ENCODE results near the gene RRM1.
"Not testable (repeated sequence)": the region's sequence is repeated elsewhere in the genome, so short reads cannot be mapped to it uniquely, and the experiment has no call there.

The RRM1 gene

DNA sequence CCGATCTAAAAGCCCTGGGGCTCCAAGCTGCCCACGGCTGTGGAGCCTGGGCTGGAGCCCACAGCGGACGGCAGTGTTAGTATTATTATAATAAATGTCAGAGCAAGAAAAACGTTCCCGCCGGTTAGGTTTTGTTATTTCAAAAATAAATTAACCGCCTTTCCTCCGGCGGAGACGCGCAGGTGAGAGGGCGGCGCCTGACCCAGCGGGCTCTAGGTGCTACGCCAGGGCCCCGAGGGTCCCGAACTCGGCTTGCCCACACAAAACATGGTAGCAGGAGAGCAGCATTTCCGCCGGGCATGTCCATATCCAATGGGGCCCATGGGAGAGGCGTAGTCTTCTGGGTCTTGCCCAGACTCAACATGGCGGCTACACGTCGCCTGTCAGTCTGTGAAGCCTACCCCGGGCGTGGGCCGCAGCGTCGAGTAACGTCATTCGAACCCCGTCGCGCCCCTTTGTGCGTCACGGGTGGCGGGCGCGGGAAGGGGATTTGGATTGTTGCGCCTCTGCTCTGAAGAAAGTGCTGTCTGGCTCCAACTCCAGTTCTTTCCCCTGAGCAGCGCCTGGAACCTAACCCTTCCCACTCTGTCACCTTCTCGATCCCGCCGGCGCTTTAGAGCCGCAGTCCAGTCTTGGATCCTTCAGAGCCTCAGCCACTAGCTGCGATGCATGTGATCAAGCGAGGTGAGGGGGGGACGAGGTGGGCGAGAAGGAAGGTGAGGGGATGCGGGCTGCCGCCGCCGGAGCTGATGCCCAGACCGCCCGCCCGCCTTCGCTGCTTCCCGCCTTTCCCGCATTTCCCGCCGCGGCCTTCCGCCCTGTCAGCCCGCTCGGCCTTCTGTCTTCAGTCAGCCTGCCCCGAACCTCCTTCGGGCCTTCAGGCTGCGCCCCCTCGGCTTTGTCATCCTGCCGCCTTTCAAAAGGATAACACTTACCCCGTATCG is at the start of gene RRM1:
Gene RRM1, plus strand, starts transcription at position 452 of the 944 bp plus-strand sequence. Its CDS starts 214 bp downstream, at position 666.
- DNase-seq (ENCODE audit: low read depth) = peak; percentile 96

DNA sequence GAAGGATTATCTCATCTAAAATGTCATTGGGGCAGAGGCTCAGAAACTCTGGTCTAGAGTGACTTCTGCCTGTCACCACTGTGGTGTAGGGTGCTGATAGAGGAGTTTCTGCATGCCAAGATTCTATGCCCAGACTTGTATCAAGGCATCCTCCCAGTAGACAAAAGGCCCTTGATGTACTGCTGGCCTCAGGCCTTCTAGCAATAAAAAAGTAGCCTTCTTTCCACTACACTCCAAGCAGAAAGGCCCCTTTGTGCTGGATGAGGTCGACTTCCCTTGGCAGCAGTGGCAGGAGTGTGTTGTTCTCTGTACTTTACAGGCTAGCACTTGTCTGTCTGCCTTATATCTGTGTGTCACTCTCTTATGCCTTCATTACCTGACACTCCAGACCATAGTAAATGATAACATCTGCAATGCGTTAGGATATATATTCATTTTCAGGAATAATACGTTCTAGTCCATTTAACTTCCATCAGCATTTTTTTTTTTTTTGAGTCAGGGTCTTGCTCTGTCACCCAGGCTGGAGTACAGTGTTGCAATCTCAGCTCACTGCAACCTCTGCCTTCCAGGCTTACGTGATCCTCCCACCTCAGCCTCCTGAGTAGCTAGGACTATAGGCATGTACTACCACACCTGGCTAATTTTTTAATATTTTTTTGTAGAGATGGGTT is 49.5 kb upstream of the RRM1 start:
- no peak for DNase-seq (ENCODE audit: low read depth)

DNA sequence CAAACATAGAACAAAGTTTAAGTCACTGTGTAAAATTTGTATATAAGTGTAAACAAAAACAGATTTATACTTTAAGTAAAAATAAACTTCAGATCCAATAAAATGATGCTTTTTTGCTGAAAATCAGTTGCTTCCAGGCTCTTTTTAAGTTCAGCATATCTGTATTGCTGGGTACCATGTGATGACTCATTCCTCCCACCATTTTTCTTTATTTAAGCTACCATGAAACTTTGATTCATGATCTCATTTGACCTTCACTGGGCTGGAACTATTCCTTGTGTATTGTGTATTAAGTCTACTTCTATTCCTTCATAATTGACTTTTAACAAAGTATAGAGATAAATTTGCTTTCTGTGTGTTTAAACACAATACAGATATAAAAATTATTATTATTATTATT is 46.3 kb upstream of the RRM1 start:
- DNase-seq (ENCODE audit: low read depth) = no peak

DNA sequence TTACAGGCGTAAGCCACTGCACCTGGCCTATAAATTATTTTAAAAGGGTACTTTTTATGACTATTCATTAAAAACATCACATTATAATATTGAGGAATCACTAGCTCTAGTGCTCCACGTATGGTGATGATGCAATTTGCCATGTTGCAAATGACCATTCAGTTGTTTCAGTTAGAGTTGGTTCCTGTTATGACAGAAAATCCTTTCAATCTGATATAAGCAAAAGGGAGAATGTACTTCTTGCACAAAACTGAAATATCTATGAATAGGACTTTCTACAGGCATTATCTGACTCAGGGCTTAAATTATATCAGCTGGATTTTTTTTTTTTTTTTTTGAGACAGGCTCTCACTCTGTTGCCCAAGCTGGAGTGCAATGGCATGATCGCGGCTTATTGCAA is 45.6 kb upstream of the RRM1 start:
- DNase-seq (ENCODE audit: low read depth) = no peak

DNA sequence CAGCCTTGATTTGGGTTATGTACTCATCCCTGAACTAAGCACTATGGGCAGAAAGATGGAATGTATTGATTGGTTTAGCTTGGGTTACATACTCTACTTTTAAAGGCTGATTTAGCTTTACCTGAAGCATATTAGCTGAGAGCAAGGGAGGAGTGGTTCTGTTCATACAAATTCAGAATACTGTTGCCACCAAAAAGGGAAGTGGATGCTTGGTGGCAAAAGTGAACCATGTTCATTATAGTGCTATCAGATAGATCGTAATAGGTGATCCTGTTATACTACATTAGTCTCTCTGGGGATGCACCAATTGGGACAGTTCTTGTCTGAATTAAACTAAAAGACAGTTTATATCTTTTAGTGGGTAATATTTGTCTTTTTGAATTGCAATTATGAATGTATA is 44.5 kb upstream of the RRM1 start:
- DNase-seq (ENCODE audit: low read depth) = no peak

DNA sequence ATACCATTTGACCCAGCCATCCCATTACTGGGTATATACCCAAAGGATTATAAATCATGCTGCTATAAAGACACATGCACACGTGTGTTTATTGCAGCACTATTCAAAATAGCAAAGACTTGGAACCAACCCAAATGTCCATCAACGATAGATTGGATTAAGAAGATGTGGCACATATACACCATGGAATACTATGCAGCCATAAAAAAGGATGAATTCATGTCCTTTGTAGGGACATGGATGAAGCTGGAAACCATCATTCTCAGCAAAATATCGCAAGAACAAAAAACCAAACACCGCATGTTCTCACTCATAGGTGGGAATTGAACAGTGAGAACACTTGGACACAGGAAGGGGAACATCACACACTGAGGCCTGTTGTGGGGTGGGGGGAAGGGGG is 41.4 kb upstream of the RRM1 start:
- not testable (repeated sequence) for DNase-seq (ENCODE audit: low read depth)

DNA sequence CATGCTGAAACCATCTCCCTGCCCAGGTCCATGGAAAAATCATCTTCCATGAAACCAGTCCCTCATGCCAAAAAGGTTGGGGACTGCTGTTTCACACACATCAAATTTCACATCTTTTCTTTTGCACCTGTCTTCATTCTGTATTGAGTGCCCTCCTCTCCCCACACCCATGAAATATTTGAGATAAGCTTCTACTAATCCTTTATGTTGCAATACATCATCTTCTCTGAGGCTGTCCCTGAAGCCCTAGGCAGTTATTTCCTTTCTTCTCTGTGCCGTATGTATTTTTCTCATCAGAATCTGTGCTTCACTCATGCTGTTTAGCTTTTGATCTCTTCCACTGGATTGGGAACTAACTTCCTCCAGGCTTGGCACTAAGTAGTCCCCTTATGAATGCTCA is 40.0 kb upstream of the RRM1 start:
- no peak for DNase-seq (ENCODE audit: low read depth)

DNA sequence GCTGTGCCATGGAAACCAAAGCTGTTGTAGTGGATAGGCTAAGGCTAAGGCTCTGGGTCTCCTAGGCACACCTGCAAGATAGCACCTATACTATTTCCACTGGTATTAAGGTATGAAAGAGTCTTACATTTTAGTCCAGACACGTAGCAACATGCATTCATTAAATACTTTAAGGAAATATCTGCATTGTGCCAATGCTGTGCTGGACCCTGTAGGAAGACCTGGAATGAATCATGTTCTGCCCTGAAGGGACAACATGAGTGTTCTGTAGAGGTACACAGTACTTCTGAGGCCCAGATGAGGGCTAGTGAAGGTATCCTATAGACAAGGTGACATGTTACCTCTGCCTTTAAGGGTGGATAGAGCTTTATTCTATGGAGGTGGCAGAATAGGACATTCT is 35.2 kb upstream of the RRM1 start:
- no peak for DNase-seq (ENCODE audit: low read depth)

DNA sequence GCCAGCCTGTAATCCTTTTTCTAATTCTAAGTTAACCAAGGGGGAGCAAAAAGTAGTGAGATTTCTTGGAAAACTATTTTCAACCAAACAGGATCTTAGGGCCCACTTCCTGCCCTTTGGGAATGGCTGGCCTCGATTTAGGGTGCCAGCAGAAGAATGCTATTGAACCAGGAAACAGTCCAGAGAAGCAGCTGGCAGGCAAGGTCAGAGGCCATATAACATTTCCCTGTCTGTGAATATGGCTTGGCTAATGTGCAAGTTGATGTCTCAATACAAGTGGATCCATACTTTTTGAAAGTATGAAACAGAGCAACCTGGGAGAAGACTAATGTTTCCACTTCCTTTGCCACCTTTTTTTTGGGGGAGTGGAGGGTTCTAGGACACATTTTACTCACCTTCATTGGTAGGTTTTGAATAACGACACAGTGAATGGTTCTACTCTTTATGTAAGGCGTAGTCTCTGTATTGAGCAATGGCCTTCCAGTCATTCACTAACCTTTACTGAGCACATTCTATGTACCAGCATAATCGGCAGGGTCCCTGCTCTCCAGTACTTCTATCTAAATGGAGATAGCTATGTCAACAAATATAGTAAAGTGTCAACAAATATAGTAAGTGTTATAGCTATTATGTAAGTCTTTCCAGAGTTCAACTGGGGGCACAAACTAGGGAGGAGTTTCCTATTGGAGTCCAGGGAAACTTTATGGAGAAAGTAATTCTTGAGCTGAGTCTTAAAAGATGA is 34.2 kb upstream of the RRM1 start:
- DNase-seq (ENCODE audit: low read depth) = no peak

DNA sequence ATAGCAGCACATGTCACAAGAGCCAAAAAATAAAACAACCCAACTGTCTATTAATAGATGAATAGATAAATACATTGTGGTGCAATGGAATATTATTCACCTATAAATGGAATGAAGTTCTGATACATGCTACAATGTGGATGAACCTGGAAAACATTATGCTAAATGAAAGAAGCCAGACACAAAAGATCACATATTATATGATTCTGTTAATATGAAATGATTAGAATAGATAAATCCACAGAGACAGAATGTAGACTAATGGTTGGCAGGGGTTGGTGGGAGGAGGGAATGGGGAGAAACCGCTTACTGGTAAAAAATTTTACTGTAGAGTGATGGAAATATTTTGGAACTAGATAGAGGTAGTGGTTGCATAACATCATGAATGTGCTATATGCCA is 32.9 kb upstream of the RRM1 start:
- no peak for DNase-seq (ENCODE audit: low read depth)

DNA sequence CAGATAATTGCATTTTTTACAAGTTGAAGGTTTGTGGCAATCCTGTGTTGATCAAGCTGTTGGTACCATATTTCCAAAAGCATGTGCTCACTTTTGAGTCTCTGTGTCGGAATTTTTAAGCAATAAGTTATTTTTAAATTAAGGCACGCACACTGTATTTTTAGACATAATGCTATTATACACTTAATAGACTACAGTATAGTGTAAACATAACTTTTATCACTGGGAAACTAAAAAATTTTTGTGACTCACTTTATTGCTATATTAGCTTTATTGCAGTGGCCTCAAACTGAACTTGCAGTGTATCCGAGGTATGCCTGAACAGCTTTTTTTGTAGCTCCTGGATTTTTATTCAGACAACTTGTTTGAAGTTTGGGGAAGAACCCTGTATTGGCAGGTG is 31.3 kb upstream of the RRM1 start:
- DNase-seq (ENCODE audit: low read depth) = no peak

DNA sequence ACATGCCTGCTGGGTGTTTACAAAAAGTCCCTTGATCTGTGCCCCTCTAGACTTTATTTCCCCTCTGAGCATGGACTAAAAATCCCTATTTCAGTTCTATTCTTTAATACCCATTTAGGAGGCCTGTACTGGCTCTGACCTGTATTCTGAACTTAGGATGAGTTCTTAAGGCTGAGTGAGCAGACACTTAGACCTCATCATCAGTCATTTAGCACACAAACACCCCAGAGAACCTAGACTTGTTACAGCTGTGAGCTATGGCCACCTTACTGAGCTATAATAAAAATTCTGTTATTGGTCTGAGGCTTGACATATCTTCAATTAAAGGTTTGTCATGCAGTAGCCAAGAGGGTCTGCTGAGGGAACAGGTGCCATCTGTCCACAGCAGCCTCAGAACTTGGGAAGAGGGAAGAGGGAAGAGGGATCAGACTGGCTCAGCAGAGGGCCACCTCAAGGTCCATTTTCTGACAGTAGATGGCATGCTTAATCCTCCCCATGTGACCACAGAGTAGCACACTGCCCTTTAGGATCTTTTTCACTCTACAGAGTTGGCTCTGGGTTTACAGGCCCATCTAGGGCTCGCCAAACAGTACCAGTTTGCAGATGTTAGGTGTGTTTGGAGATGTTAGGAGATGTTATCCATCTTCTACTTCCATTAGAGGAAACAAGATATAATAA is 30.2 kb upstream of the RRM1 start:
- DNase-seq (ENCODE audit: low read depth) = no peak

DNA sequence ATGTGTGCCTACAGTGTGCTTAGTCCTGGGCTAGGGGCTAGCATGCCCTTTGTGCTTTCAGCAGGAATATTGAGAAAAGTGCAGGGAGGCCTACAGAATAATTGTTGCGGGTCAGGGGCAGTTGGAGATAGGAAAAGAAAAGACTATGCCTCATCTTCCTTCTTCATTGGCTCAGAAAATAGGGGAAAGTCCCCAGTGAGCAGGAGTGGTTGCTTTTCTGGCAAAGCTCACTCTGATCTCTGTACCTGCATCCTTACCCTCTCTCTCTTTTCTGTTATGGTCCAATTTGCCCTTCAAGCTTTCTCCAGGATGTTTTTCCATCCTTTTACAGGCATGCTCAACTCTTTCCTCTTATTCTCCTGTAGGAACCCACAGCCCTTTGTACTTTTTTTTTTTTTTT is 29.5 kb upstream of the RRM1 start:
- no peak for DNase-seq (ENCODE audit: low read depth)

DNA sequence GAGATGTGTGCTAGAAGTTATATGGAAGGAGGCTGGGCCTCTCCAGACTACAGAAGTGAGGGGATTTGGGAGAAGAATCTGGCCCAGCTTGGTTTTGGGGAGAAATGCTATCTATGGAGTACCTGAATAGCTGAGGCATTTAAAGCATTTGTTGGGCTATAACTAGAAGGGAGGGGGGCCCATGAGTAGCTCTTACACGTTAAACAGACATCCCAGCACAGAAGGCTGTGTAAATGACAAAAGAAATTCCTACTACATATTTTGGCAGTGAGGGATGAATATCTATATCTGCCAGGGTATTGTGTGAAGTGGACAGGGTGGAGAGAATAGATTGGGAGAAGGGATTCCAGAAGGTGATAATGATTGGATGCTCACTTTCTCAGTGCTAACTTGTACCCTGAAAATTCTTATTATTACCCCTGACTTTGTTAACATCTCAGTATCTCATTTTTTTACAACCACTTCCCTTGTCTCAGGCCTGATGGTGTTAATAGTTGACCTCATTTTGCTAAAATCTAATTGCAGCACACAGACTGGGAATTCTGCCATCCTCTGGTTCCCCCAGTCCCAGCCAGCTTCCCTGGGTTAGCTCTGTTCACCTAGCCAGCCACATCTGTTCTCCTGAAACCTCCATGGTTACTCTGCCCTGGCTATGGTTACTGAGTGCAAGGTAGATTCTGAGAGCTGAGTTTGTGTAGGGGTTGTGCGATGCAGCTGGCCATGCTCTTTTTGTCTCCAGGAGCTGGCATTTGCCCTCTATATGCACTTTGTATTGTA is 28.8 kb upstream of the RRM1 start:
- no peak for DNase-seq (ENCODE audit: low read depth)

DNA sequence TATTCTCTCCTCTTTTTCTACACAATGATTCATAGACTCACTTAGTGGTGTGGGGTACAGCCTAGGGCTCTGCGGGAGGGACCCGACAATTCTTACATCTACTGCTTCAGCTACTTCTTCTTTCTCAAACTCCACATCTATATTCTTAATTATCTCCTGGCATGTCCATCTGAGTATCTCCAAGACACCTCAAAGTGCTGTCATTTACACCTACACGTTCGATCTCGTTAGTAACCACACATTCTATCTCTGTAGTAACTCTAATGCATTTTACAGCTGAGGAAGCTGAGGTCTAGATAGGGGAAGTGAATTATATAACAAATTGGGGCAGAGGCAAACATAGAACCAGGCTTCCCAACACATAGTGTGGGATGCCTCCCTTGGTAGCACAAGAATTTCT is 27.7 kb upstream of the RRM1 start:
- DNase-seq (ENCODE audit: low read depth) = no peak

DNA sequence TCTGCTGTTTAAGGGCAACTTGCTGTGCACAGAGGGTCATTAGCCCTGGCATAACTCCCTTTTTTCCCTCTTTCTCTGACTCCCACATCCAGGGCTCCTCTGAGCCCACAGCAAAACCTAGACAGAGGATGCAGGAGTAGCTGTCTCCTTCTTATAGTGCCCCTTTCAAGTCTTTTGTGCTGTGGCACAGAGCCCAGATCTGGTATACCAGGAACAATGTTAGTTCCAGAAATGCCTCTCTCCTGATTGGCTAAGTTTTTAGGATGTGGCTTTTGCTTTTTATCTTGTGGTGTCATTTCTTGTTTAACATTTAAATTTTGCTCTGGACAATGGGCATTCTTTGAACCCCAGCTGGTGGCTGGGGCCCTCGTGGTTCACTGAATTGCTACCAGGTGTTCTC is 25.6 kb upstream of the RRM1 start:
- DNase-seq (ENCODE audit: low read depth) = no peak

DNA sequence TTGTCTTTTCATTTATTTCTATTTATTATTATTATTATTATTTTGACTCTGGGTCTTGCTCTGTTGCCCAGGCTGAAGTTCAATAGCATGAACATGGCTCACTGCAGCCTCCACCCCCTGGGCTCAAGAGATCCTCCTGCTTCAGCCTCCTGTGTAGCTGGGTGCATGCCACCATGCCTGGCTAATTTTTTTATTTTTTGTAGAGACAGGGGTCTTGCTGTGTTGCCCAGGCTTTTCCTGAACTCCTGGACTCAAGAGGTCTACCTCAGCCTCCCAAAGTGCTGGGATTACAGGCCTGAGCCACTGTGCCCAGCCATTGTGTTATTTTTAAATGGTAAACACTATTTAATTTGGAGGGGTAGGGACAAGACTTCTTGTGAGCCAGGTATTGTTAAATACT is 23.3 kb upstream of the RRM1 start:
- DNase-seq (ENCODE audit: low read depth) = no peak

DNA sequence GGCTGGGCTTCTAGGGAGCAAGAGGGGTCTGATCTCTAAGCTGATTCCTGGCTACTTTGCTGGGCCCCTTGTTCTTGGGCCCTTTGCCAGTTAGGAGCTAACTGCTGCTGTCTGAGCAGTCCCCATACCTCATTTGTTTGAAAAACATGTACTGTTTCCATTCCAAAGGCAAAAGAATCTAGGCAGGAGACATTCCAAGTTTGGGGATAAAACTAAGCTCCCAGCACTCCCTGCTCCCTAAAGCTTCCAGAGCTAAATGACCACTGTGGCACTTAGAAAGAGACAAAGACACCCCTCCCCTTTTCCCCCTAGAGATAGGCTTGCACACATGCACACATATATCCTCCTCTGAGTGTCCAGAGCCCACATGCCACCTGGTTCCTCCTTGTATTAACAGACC is 22.7 kb upstream of the RRM1 start:
- DNase-seq (ENCODE audit: low read depth) = no peak

DNA sequence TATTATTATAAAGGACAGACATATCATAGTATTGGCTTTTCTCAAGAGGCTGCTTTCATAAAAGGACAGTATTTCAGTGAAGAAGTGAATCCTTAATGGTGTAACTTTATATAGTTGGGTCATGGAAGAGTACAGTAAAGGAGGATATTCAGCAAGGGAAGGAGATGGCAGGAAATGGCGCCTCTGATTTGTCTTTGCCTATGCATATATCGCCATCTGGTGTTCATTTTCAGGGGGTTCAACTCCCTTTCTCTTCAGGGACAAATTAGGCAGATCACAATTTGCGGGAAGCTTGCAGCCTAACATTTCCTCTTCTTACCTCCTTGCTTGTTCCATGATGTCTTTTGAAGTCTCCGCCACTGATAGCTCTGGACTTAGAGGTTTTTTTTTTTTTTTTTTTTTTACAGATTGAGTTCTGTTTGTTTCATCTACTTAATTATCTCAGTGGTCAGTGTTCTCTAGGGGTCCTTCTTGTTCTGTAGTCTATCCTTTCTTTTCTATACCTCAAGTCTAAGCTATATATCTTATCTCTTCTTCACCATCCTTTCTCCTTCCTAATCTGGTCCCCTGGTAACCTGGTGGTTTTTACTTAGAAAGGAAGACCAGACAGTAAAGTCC is 21.8 kb upstream of the RRM1 start:
- peak; percentile 73 for DNase-seq (ENCODE audit: low read depth)

DNA sequence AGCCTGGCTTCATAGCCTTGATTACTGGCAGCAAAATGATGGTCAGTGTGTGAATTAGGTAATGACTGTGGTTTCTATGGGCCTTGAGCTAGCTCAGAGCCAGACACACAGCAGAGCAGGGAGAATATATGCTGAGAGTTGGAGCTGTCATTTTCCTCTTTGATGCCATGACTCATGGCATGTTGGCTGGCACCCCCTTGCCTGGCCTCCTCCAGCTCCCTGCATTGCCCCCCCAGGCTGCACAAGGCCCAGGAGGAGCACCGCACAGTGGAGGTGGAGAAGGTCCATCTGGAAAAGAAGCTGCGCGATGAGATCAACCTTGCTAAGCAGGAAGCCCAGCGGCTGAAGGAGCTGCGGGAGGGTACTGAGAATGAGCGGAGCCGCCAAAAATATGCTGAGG is 20.3 kb upstream of the RRM1 start:
- DNase-seq (ENCODE audit: low read depth) = no peak

DNA sequence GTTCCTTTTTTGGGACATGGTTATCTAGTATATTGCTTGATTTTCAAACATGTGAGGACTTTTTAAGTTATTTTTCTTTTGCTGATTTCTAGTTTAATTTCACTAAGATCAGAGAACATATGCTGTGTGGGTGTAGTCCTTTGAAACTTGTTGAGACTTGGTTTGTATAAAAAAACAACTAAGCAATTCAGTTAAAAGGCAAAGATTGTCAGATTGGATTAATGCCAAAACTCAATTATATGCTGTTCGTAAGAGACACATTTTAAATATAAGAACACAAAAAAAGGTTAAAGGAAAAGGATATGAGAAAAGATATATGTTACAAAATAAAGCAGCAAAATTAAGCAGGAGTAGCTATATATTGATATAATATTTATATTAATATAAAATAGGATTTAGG is 17.8 kb upstream of the RRM1 start:
- DNase-seq (ENCODE audit: low read depth) = no peak
